Keratinocyte (primary cell): ENCODE data around the gene BICRAL. TPM values are rescaled to one million over a fixed set of nuclear protein-coding genes. Genes with fewer than 3 reads are reported as not detected.

Source experiments
- DNase-seq: peaks from one replicate; pipeline ENCODE4 v3.0.0-alpha.2; 2011; ENCODE audit warnings: low read depth, missing footprints, low spot score
- FAIRE-seq: peaks from 2 replicates; lab custom pipeline; 2011; peaks lifted over from hg19 to GRCh38; lab: Jason Lieb, UNC
- H2AFZ ChIP-seq: 2 replicates; pipeline ENCODE4 v1.6.0; 2012; ENCODE audit warnings: low read length, control low read depth, inconsistent platforms; ENCODE audit not compliant: control insufficient read depth
- H3K27ac ChIP-seq: 2 replicates; pipeline ENCODE4 v1.5.1; 2011; ENCODE audit warnings: low read length; ENCODE audit not compliant: control insufficient read depth, insufficient read depth
- H3K27me3 ChIP-seq: 3 replicates; pipeline ENCODE4 v1.6.0; 2011; ENCODE audit warnings: low read length; ENCODE audit not compliant: control insufficient read depth, insufficient read depth; ENCODE audit errors: extremely low read depth
- H3K36me3 ChIP-seq, 2 experiments: 2 replicates in 1 of 2; 3 replicates in 1 of 2; pipeline ENCODE4 v1.5.1; 2011; ENCODE audit warnings: low read length in 2 of 2, mild to moderate bottlenecking in 1 of 2; ENCODE audit not compliant: control insufficient read depth in 2 of 2, insufficient read depth in 2 of 2; ENCODE audit errors: extremely low read depth in 1 of 2
- H3K4me1 ChIP-seq: 3 replicates; pipeline ENCODE4 v1.5.1; 2011; ENCODE audit warnings: low read length; ENCODE audit not compliant: control insufficient read depth, insufficient read depth; ENCODE audit errors: extremely low read depth
- H3K4me2 ChIP-seq: 3 replicates; pipeline ENCODE4 v1.6.0; 2011; ENCODE audit warnings: low read depth, low read length; ENCODE audit not compliant: control insufficient read depth, insufficient read depth; ENCODE audit errors: extremely low read depth
- H3K4me3 ChIP-seq, 3 experiments: fragments of 200-600 bp in 1 of 3; sonication (generic) in 1 of 3; 2 replicates in 2 of 3; 3 replicates in 1 of 3; pipeline ENCODE4 v1.5.1; 2011 to 2016; ENCODE audit warnings: low read length in 3 of 3, mild to moderate bottlenecking in 3 of 3, control low read depth in 2 of 3, inconsistent platforms in 1 of 3, low read depth in 1 of 3, mixed read lengths in 1 of 3, mixed run types in 1 of 3, moderate library complexity in 1 of 3; ENCODE audit not compliant: control insufficient read depth in 2 of 3, insufficient read depth in 2 of 3; ENCODE audit errors: extremely low read depth in 1 of 3
- H3K79me2 ChIP-seq: 2 replicates; pipeline ENCODE4 v1.6.0; 2012; ENCODE audit warnings: low read length; ENCODE audit not compliant: control insufficient read depth, insufficient read depth
- H3K9ac ChIP-seq: 3 replicates; pipeline ENCODE4 v1.6.0; 2011; ENCODE audit warnings: low read length; ENCODE audit not compliant: control insufficient read depth, insufficient read depth; ENCODE audit errors: extremely low read depth
- H3K9me1 ChIP-seq: 3 replicates; pipeline ENCODE4 v1.6.0; 2011; ENCODE audit warnings: low read length; ENCODE audit not compliant: control insufficient read depth, insufficient read depth; ENCODE audit errors: extremely low read depth
- H3K9me3 ChIP-seq: 2 replicates; pipeline ENCODE4 v1.5.1; 2012; ENCODE audit warnings: low read depth, low read length; ENCODE audit not compliant: control insufficient read depth
- H4K20me1 ChIP-seq: 3 replicates; pipeline ENCODE4 v1.6.0; 2011; ENCODE audit warnings: low read length; ENCODE audit not compliant: control insufficient read depth, insufficient read depth; ENCODE audit errors: extremely low read depth
- EZH2 ChIP-seq: IDR thresholded peaks from one replicate; pipeline ENCODE4 v1.6.1; 2012; ENCODE audit warnings: inconsistent platforms, mild to moderate bottlenecking, low read length, moderate library complexity
- dilution Hi-C: fragments of 300-500 bp; cut with MboI; formaldehyde crosslinking; loops from one replicate; pipeline ENCODE4 v1.7.0; 2020; ENCODE audit warnings: low sequenced_read_pairs; ENCODE audit not compliant: extremely low pct_ligation_motif_present
- polyA plus RNA-seq, 5 experiments: library from polyadenylated mRNA; depleted of rRNA in 3 of 5; stranded (reverse) in 3 of 5; stranded (forward) in 1 of 5; unstranded in 1 of 5; fragments of >200 nt; gene quantifications; 1 replicate in 1 of 5; 2 replicates in 3 of 5; 3 replicates in 1 of 5; pipeline versions ENCODE4 v1.2.1 to v1.2.3, GENCODE V29; 2011 to 2012; ENCODE audit warnings: missing spikeins in 2 of 5, low read depth in 1 of 5, low replicate concordance in 1 of 5
- TF ChIP-seq, protein P1 (sequence below), 3 experiments: IDR thresholded peaks in 1 of 3; conservative IDR thresholded peaks in 1 of 3; optimal IDR thresholded peaks in 1 of 3; 2 replicates in 2 of 3; 3 replicates in 1 of 3; pipeline versions ENCODE3 to v1.5.1; 2011; ENCODE audit warnings: low read length in 3 of 3, mild to moderate bottlenecking in 3 of 3, moderate library complexity in 2 of 3, control low read depth in 1 of 3, inconsistent platforms in 1 of 3; ENCODE audit not compliant: insufficient read depth in 2 of 3; ENCODE audit errors: extremely low read depth in 1 of 3

BICRAL gene
- polyA plus RNA-seq, 1 donor (not counting 4 experiments of a cell fraction or from before 2014, with no cell fraction given): 5.0 TPM

DNA sequence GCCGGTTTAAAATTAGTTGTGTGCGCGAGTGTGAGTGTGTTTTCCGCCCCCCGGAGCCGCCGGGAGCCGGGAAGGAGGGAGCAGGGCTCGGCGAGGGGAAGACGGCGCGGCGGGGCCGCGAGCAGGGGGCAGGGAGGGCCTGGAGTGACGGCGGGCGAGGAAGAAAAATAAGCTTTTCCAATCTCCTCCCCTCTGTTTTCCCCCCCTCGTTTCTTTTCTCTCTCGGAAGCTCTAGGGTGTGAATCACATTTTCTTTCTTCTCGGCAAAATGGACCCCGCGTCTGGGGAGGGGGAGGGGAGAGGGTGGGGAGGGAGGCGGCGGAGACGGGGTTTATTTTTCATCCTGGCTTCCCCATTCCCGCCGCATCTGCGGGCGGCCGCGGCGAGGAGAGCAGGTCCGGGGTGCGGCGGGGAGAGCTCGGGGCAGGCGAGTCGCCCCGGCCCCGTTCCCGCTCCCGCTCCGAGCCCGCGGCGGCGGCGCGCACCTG lies 881 bp downstream of the BICRAL start:
- dilution Hi-C loops: no loop called here

DNA sequence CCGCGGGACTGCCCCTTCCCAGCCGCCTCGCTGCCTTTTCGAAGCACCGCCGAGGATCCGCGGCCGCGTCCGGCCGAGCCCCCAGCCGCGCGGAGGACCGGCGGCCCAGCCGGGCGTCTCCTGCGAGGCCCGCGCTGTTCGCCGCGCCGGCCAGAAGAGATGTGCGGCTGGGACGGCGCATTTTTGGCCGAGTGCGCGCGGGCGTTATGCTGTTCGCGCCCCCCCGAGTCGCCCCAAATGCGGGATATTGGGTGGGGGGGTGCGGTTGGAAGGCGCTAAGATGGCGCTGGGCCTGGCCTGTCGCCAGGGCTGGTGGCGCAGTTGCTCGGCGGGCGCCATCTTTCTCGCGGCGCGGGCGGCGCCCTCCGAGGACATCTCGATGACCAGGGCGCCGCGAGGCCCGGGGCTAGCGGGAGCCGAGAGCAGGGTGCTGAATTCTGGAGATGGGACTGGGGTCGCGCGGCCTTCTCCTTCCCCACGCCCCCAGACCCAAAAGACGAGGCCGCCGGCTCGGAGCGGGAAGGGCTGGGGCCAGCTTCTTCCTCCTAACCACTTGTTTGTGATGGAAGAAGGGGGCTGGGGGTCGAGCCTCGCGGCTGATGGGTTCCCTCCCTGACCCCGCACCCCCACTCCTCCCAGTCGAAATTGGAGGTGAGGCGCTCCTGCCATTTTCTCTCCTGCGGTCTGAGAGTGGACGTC lies 1.5 kb downstream of the BICRAL start:
- TF ChIP-seq, protein P1, sequence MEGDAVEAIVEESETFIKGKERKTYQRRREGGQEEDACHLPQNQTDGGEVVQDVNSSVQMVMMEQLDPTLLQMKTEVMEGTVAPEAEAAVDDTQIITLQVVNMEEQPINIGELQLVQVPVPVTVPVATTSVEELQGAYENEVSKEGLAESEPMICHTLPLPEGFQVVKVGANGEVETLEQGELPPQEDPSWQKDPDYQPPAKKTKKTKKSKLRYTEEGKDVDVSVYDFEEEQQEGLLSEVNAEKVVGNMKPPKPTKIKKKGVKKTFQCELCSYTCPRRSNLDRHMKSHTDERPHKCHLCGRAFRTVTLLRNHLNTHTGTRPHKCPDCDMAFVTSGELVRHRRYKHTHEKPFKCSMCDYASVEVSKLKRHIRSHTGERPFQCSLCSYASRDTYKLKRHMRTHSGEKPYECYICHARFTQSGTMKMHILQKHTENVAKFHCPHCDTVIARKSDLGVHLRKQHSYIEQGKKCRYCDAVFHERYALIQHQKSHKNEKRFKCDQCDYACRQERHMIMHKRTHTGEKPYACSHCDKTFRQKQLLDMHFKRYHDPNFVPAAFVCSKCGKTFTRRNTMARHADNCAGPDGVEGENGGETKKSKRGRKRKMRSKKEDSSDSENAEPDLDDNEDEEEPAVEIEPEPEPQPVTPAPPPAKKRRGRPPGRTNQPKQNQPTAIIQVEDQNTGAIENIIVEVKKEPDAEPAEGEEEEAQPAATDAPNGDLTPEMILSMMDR (optimal IDR thresholded peaks at IDR 0.05 in 1 of 3, IDR thresholded peaks at IDR 0.05 in 1 of 3, conservative IDR thresholded peaks at IDR 0.05 in 1 of 3; ENCODE audit: extremely low read depth in 1 of 3, insufficient read depth in 2 of 3, low read length in 3 of 3): no peak
- no peak for TF ChIP-seq EZH2
- no peaks in the 10 kb centered on the region for H3K27me3 ChIP-seq
- no peaks in the 10 kb centered on the region for H3K9me1 ChIP-seq
- peak overlapping the region; percentile 82 to 88 (median 85) for H3K4me3 ChIP-seq
- peak overlapping the region; percentile 96 for H3K4me2 ChIP-seq
- H3K27ac ChIP-seq: peak overlapping the region; percentile 95
- dilution Hi-C loops: no loop called here
- H2AFZ ChIP-seq: peak overlapping the region; percentile 72
- peaks cover 8% of the 10 kb centered on the region for H3K4me1 ChIP-seq
- DNase-seq (no peak), FAIRE-seq (no peak)
- H3K9me3 ChIP-seq: no peaks in the 10 kb centered on the region
- H3K79me2 ChIP-seq: peaks cover 18% of the 10 kb centered on the region
- H3K36me3 ChIP-seq: peaks cover 0 to 1% of the 10 kb centered on the region in 2 experiments
- peak overlapping the region; percentile 98 for H3K9ac ChIP-seq
- H4K20me1 ChIP-seq: no peaks in the 10 kb centered on the region

More for the DNA sequence above, 881 bp downstream of the BICRAL start:
- Histone ChIP-seq H3K9me1 (no peaks in the 10 kb centered on the region), H3K4me1 (peaks cover 8% of the 10 kb centered on the region), H3K79me2 (peaks cover 18% of the 10 kb centered on the region), H3K27ac (peak overlapping the region; percentile 95), H3K9me3 (no peaks in the 10 kb centered on the region), H3K4me2 (peak overlapping the region; percentile 96), H3K36me3 (peaks cover 0 to 1% of the 10 kb centered on the region in 2 experiments), H2AFZ (no peak overlapping the region), H3K9ac (peak overlapping the region; percentile 98), H3K4me3 (peak overlapping the region; percentile 82 to 88 (median 85)), H3K27me3 (no peaks in the 10 kb centered on the region), H4K20me1 (no peaks in the 10 kb centered on the region)
- no peak for TF ChIP-seq EZH2
- TF ChIP-seq, protein P1 (optimal IDR thresholded peaks at IDR 0.05 in 1 of 3, IDR thresholded peaks at IDR 0.05 in 1 of 3, conservative IDR thresholded peaks at IDR 0.05 in 1 of 3; ENCODE audit: extremely low read depth in 1 of 3, insufficient read depth in 2 of 3, low read length in 3 of 3): no peak
- DNase-seq (no peak), FAIRE-seq (no peak)
